NOMO-1 treated with DMSO at 0.1 percent for 48 hours (cell line): ENCODE measurements around the gene MACROD2.

Experiments used
- DNase-seq: peaks from one replicate; lab custom pipeline; 2025; ENCODE audit not compliant: unreplicated experiment; lab: John Stamatoyannopoulos, UW

The MACROD2 gene

GRCh38 chr20:15742087-15742486 lies 1746.8 kb downstream of the MACROD2 start:
- no peak for DNase-seq

- DNase-seq = no peak
Observed at GRCh38 chr20:15742627-15743026, 1747.3 kb downstream of the MACROD2 start.

- no peak for DNase-seq
Observed at GRCh38 chr20:15756002-15756753, 1760.9 kb downstream of the MACROD2 start.

GRCh38 chr20:15756754-15757115 lies 1761.4 kb downstream of the MACROD2 start:
- no peak for DNase-seq

GRCh38 chr20:15759594-15759993 lies 1764.3 kb downstream of the MACROD2 start:
- DNase-seq = peak; percentile 71

GRCh38 chr20:15760001-15760621 lies 1764.8 kb downstream of the MACROD2 start:
- no peak for DNase-seq

GRCh38 chr20:15763366-15763765 lies 1768.0 kb downstream of the MACROD2 start:
- DNase-seq = no peak

- DNase-seq = no peak
Observed at GRCh38 chr20:15767586-15767985, 1772.3 kb downstream of the MACROD2 start.

GRCh38 chr20:15767999-15768741 lies 1772.9 kb downstream of the MACROD2 start:
- DNase-seq = no peak

- DNase-seq = no peak
Observed at GRCh38 chr20:15772826-15773225, 1777.5 kb downstream of the MACROD2 start.

- DNase-seq = peak; percentile 8
Observed at GRCh38 chr20:15774926-15775325, 1779.6 kb downstream of the MACROD2 start.

GRCh38 chr20:15776770-15777466 lies 1781.6 kb downstream of the MACROD2 start:
- peak; percentile 5 for DNase-seq

- peak; percentile 9 for DNase-seq
Observed at GRCh38 chr20:15784020-15784419, 1788.7 kb downstream of the MACROD2 start.

- DNase-seq = no peak
Observed at GRCh38 chr20:15789079-15789478, 1793.8 kb downstream of the MACROD2 start.

- no peak for DNase-seq
Observed at GRCh38 chr20:15792855-15793254, 1797.5 kb downstream of the MACROD2 start.

GRCh38 chr20:15794409-15794808 lies 1799.1 kb downstream of the MACROD2 start:
- DNase-seq = no peak

- DNase-seq = no peak
Observed at GRCh38 chr20:15795305-15796019, 1800.1 kb downstream of the MACROD2 start.

GRCh38 chr20:15799871-15800270 lies 1804.6 kb downstream of the MACROD2 start:
- peak; percentile 68 for DNase-seq

GRCh38 chr20:15802020-15802419 lies 1806.7 kb downstream of the MACROD2 start:
- DNase-seq = no peak

GRCh38 chr20:15805154-15805553 lies 1809.8 kb downstream of the MACROD2 start:
- no peak for DNase-seq

GRCh38 chr20:15806105-15806504 lies 1810.8 kb downstream of the MACROD2 start:
- no peak for DNase-seq
